SH-SY5Y (cell line): ENCODE measurements around the gene EARS2.

Experiments used
- GATA2 ChIP-seq: IDR thresholded peaks from 2 replicates; pipeline ENCODE4 v1.6.1; 2011; ENCODE audit warnings: mild to moderate bottlenecking, low read depth, low read length
- GATA3 ChIP-seq: IDR thresholded peaks from 2 replicates; pipeline ENCODE4 v1.6.1; 2011; ENCODE audit warnings: low read depth, mild to moderate bottlenecking, low read length, moderate library complexity

GRCh38 chr16:23595951-23596720 lies 39.0 kb upstream of the EARS2 start, which contains the start of gene NDUFAB1:
- TF ChIP-seq GATA2 (no peak), GATA3 (no peak)
